ENCODE data around the gene DHRS7B.
"Not testable (repeated sequence)": the region's sequence is repeated elsewhere in the genome, so short reads cannot be mapped to it uniquely, and the experiment has no call there.

The DHRS7B gene

DNA sequence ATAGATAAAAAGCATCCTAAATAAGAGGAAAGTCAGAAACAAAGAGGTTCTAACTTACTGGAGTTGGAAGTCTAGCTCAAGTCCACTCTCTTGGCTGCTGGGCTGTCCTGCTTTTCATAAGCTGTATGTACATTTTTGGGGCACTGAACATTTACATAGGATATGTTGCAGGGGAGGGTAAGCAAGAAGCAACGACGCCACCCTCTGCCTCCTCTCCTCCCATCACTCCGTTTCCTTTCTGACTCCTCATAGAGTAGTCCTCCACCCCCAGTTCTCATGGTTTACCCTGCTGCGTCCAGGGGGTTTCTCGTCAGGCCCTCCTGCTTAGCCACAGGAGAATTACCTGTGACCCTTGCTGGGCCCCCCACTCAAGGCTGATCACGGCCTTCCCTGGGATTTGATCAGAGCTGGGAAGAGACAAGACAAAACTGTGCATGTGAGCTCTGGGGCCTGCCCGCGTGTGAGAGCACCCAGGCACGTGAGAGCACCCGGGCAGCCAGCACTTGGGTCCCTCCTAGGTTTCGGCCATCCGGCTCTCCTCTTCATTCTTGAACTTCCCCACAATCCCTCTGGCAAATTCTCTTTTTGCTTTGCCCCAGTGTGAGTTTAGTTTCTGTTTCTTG, 50.1 kb downstream of the DHRS7B start:
- H3K4me3 ChIP-seq (ENCODE audit: low read depth, low read length) = no peak overlapping the region

DNA sequence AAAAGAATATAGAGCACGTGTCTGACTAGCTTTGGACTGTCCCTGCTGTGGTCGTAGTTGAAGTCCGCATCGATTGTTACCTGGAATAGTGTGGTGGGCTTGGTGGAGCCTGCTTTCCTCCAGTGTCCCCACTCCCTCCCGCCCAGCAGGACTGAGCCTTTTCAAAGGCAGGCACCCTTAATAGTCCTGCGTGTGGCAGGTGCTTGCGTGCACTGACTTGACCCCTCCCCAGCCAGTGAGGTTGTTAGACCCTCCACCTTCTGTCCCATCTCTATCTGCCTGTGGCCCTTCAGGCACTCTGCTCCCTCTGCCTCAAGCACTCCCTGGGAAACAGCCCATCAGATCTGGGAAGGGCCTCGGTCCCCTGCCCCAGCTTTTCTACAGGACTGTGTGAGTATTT, 50.6 kb downstream of the DHRS7B start:
- no peak overlapping the region for H3K4me3 ChIP-seq (ENCODE audit: low read depth, low read length)

DNA sequence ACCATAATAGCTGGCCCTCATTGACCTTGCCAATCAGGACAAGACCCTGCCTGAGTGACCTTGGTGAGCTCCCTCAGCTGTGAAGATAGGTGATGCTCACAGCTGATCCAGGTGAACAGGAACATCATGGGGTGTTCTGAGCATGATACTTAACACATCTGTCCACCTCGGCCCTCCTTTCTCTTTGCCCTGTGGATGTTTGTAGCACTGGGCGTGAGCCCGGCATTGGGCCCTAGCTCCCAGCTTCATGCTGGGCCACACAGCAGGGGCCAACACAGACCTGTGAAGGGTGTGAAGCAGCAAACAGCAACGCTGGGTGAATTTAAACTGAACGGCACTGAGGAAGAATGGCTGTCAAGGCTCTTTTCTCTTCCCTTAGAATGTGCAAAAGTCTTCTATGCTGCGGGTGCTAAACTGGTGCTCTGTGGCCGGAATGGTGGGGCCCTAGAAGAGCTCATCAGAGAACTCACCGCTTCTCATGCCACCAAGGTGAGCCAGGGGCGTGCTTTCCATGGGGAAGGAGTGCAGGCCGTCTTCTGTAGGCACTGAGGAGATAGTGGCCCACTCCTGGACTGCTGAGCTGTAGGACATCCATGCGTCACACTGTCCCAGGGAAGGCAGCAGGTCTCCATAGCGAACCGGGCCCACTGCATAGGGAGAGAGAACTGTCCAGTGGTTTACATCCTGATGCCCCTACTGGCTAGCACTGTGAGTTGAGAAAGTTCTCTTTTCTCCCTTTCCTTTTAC, 51.3 kb downstream of the DHRS7B start:
- H3K4me3 ChIP-seq (ENCODE audit: low read depth, low read length) = no peak overlapping the region

DNA sequence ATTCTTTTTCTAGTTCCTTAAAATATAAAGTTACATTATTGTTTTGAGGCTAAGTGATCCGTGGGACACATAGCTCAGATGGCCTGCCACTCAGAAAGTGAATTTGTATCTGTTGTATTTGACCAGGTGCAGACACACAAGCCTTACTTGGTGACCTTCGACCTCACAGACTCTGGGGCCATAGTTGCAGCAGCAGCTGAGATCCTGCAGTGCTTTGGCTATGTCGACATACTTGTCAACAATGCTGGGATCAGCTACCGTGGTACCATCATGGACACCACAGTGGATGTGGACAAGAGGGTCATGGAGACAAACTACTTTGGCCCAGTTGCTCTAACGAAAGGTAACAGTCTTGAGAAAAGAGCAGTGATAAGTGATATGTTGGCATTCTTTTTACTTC, 56.7 kb downstream of the DHRS7B start:
- H3K4me3 ChIP-seq (ENCODE audit: low read depth, low read length) = no peak overlapping the region

DNA sequence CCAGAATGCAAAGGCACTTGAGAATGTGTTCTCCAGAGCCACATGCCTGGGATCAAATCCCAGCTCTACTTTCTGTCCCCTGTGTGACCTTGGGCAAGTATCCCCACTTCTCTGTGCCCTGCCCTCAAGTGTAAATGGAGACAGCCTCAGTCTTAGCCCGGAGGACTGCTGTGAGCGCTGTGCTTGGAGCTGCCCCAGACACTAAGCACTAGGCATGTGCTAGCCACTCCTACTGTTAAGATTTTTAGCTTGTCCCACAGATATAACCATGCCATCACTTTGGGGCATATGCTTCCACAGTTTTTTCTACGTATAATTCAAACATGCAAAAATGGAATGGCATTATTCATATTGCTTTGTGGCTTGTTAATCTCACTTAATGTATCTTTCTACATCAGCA, 57.8 kb downstream of the DHRS7B start:
- H3K4me3 ChIP-seq (ENCODE audit: low read depth, low read length) = no peak overlapping the region

DNA sequence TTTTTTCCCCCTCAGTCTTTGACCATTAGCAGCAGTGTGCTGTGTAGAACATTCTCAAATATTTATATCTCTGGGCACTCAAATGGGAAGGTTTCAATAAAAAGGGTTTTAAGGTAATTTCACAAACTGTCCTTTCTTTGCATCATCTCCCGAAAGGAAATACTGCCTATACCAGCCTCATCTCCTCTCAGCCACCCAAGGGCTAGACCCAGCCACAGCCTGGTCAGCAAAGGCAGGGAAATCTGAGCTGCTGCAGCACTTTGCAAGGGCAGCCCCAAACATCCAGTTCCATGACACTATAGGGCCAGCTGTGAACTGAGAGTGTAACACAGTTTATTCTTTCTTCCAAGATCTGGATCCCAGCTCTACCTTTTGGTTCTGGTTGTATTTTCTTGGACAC, 58.3 kb downstream of the DHRS7B start:
- no peak overlapping the region for H3K4me3 ChIP-seq (ENCODE audit: low read depth, low read length)

DNA sequence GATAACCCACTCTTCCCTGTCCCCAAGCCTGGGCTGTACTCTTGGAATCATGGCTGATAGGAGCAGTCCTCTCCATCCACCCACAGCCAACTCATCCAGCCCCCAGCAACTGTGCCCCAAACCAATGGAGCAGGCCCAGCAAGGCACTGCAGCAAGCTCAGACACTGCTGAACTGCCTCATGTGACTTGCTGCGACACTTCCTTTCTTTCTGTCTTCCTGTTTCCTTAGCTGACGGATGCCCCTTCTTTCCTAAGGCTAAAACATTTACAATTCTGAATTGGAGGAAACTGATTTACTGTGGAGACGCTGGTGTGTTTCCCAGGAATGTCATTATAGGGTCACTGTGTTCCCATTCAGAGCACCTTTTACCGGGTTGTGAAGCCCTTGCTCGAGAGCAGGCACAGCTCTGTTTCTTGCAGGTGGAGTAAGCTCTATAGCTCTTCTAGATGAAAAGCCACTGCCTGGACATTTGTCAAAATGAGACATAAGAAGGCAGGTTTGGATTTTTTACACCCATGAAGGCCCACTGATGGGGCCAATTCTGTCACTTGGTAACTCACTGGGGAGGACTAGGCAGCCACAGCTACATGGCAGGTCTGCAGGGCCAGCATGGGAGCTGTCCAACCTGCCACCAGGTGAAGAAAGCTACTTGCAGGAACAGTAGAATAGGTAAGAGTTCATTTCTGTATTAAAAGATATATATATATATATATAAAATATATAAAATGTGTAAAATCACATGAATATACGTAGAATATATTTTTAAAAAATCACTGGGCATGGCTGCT, 59.8 kb downstream of the DHRS7B start:
- no peak overlapping the region for H3K4me3 ChIP-seq (ENCODE audit: low read depth, low read length)

DNA sequence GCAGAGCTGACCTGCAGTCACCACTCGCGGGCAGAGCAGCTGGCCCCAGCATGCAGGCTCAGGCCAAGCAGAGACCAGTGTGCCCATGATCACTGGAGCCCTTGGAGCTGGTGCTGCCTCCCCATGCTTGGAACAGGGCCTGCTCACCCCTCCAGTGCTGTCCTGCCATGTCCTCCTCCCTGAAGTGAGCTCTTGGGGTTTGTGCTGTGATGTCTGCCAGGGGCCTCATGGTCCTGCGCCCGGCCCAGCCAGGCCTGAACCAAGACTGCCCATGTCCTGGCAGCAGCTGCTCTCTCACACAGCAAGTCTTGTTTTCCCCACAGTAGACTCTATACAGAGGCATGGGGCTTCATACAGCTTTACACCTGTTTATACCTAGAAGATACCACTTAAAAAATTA, 62.6 kb downstream of the DHRS7B start:
- H3K4me3 ChIP-seq (ENCODE audit: low read depth, low read length) = no peak overlapping the region

DNA sequence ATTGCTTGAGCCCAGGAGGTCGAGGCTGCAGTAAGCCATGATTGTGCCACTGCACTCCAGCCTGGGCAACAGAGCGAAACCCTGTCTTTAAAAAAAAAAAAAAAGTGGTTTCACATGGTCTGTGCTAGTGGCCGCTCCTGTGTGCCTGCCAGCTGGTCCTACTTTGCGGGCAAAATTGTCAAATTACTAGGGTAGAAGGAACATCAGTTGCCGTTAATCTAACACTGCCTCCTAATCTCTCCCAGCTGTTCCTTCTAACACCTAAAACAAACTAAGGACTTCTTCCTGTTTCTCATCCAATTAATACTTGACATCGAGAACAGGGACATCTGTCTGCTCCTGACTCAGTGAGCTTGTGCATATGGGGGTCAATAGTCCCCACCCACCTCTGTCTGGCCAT, 63.3 kb downstream of the DHRS7B start:
- H3K4me3 ChIP-seq (ENCODE audit: low read depth, low read length) = no peak overlapping the region

DNA sequence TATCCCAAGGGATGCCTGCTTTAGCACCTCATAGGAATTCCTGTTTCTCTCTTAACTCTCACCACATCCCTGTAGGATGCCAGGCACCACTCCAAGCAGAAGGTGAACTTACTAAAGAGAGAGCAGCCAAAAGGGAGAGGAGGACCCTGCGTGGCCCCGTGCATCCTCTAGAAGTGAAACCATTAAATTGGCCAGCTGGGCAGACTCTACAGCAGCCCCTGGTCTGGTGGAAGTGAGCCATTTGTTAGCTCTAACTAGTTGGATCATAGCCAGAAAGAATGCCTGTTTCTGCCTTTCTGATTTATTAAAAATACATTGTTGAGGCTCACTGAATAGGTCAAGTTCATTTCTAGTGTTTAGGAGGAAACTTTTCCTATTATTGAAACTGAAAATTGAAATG, 64.9 kb downstream of the DHRS7B start:
- no peak overlapping the region for H3K4me3 ChIP-seq (ENCODE audit: low read depth, low read length)

DNA sequence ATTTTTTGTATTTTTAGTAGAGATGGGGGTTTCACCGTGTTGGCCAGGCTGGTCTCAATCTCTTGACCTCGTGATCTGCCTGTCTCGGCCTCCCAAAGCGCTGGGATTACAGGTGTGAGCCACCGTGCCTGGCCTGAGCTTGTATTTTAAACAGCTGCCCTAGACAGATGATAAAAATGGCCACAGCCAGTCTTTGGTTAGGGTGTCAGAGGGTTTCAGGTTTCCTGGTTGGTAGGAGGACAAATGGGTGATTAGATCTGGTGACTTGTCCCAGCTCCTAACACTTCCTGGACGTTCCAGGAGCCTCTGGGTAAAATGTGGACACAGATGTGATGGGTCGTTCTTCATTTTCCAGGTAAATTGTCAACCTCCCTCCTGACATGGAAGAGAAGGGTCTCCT, 65.7 kb downstream of the DHRS7B start:
- H3K4me3 ChIP-seq (ENCODE audit: low read depth, low read length) = not testable (repeated sequence)

DNA sequence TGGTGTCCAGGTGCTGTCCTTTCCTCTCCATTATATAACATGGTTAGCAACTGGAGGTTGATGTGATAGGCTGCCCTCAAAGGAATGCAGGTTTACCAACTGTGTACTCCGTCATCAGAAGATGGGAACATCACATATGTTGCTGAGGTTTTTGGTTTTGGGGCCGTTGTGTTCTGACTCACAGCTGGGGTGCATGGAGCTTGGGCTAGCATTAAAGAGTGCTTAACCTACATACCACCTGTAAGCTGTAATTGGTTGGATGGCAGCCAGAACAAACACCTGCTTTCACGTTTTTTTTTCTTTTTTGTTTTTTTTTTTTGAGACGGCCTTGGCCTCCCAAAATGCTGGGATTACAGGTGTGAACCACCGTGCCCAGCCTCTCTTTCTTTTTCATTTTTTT, 66.3 kb downstream of the DHRS7B start:
- H3K4me3 ChIP-seq (ENCODE audit: low read depth, low read length) = no peak overlapping the region

DNA sequence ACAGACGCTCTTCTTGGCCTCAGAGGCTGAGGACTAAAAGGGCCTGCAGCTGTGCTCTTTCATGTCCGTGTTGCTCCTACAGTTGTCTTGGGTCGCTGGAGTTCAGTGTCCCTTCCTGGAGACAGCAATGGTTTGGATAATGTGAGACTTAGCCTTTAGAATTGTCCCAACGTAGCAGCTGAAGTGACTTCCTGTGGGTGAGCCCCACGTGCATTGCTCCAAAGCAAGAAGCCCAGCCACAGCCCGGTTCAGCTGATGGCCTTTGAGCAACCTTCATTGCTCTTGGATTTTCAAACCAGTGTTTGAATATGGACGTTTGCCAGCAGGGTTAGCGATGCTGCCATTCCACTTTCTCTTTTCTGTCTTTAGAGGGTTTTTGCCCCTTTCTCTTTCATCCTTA, 67.5 kb downstream of the DHRS7B start:
- H3K4me3 ChIP-seq (ENCODE audit: low read depth, low read length) = no peak overlapping the region

DNA sequence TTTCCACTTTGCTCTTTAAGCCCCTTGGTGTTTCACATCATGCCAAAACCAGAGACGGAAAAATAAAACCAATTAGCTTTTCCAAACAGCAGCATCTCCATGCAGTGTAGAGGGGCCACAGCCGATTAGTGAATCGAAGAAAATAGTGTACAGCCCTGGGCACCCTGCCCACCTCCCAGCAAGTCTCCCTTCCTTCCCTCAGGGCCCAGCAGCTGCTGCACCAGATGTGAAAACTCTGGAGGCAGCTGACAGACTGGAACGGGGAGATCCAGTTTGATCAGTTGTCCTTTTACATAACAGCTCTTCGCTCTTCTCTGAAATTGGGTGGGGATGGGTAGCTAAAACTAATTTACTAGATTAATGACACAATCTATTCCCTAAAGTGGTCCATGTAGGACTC, 67.9 kb downstream of the DHRS7B start:
- H3K4me3 ChIP-seq (ENCODE audit: low read depth, low read length) = no peak overlapping the region

DNA sequence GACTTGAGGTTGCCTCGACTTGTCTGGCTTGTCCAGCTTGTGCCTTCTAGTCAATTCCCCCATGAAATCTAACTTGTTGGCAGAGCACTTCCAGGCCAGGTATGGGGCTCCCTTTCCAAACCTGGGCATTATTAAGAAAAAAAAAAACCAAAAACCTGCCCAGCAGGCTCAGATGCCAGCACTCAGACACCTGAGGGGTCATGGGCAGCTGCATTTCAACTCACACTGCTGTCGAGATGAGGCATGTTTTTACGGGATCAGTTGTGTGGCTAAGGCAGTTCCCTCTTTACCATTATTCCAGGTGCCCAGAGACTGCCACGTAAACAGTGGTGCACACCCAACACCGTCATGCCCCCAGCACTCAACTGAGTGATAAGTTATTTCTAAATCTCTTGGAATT, 69.4 kb downstream of the DHRS7B start:
- no peak overlapping the region for H3K4me3 ChIP-seq (ENCODE audit: low read depth, low read length)

DNA sequence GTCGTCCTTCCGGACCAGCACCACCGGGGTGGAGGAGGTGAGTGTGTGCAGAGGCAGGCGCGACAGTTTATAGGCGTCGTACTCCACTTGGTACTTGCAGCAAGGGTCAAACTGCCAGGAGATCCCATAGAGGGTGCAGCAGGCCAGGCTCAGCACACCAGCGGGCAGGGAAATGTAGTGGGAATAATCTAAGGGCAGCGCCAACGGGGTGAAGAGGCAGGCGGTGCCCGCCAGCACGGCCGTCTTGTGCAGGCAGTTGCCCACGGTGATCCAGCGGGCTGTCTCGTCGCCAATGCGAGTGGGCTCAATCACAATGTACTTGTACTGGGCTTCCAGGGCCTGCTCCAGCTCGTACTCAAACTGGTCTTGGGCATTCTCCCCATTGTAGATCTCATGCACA, 71.6 kb downstream of the DHRS7B start:
- no peak overlapping the region for H3K4me3 ChIP-seq (ENCODE audit: low read depth, low read length)

DNA sequence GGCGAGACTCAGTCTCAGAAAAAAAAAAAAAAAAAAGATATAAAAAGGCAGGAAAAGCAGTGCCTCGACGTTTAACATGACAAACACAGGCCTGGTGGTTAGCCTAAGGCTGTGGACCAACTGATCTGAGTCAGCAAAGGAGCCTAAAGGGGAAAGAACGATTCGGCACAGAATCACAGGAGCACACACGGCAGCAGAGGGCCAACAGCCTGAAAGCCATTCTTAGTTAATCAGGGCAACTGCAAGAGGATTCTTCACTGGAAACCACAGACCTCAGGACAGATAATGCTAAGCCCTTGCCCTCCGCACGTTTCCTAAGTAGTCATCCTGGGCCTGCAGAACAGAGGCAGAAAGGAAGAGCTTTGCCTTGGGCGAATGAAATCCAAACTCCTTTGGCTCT, 72.5 kb downstream of the DHRS7B start:
- no peak overlapping the region for H3K4me3 ChIP-seq (ENCODE audit: low read depth, low read length)

DNA sequence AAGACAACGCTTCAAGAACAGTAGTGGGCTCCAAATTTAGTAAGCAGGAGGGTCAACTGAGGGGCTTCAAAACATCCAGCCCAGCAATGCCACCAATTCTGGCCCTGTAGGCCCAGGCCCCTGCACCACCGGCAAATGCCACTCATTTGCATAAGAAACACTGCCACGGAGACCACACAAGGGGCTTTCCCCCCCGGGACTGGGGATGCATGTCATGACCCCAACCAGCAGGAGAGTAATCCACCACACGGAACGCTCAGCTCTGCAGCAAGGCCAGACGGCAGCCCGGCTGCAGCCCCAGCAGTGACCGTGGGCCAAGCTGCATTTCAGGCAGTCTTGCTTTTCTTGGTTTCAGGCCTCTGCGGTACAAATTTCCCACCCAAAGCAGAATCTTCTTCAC, 73.1 kb downstream of the DHRS7B start:
- no peak overlapping the region for H3K4me3 ChIP-seq (ENCODE audit: low read depth, low read length)

DNA sequence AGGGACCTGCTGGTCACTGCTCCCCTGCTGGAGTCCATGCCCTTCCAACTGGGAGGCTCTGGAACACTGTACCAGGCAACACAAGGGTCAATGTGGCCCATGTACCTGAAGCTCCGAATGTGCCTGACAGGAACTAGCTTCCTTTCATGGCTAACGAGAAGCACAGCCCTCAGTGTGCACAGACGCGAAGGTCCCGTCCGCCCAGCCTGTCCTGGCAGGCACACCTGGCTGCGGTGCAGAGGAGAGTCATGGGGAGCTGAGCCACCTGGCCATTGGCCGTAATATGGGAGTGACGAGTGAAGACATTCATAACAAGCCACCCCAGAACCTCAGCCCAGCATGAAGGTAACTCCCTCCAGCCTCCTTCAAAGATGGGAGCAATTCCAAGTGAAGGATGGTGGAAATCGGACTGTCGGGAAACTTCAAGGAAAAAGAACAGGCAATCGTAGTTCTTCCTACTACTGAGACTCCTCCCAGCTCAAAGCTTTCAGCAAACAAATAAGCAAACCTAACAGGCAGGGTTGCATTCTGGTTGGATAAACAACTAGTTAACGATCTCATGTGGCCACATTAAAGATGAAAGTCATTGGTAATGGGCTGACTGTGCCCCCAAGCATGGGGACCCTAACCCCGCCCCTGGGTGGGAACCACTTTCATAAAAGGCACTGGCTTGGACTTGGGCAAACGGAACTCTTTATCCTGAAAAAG, 74.0 kb downstream of the DHRS7B start:
- H3K4me3 ChIP-seq (ENCODE audit: low read depth, low read length) = no peak overlapping the region

DNA sequence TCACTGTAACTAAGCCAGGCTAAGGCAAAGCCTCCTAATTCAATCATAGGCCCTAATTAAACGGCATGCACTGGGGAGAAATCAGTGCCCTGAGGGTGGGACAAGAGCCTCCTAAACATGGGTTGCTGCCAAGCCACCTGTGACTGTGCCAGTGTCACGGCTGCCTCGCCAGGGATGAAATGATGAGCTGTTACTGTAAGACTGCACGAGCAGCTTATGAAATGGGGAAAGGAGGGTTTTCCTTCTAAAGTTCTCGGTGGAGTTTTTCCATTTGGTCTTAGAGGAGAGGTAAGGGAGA, 74.5 kb downstream of the DHRS7B start:
- H3K4me3 ChIP-seq (ENCODE audit: low read depth, low read length) = no peak overlapping the region

DNA sequence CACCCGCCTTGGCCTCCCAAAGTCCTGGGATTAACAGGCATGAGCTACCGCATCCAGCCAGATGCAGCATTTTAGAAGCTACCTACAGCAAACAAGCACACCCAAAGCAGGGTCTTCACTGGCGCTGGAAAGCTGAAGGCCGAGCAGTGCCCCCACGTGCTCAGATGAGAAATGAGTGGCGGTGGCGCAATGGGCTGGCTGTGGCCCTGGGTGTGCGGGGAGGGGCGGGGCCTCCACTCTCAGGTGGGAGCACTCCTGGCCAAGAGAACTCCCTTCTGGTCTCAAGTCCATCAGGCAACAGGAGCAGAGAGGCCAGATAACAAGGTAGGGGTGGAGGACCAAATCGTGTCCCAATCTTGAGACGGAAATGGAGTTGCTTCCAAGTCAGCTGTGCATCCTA, 75.1 kb downstream of the DHRS7B start:
- no peak overlapping the region for H3K4me3 ChIP-seq (ENCODE audit: low read depth, low read length)

DNA sequence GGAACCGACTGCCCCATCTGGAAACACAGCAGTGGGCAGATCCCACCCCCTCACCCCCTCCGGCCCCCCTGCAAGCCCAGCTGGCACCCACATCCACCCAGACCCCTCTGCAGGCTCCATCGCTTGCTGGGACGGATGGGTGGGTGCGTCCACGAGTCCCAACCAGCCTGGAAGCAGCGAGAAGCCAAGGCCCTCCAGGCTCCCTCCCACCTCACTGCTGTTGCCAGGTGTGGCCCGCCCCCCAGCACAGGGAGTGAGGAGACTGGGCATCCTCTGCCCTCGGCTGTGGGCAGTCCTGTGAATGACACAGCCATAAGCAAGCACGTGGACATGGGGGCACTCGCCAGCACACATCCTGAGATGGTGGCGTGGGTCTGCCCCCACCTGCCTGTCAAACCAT, 75.7 kb downstream of the DHRS7B start:
- H3K4me3 ChIP-seq (ENCODE audit: low read depth, low read length) = no peak overlapping the region

Measured in iPS-11a (cell line).